Astrocyte (in vitro differentiated cells and primary cell): ENCODE results near the gene ANKRD26. TPM values are rescaled to one million over a fixed set of nuclear protein-coding genes. Genes with fewer than 3 reads are reported as not detected.
A peak's percentile ranks its signal among the peaks of the same experiment; 100 is the strongest.

ENCODE experiments used
- DNase-seq: peaks from one replicate; pipeline ENCODE4 v3.0.0-alpha.2; 2010; ENCODE audit warnings: low read depth
- FAIRE-seq: peaks from 2 replicates; lab custom pipeline; 2011; peaks lifted over from hg19 to GRCh38; lab: Jason Lieb, UNC
- H2AFZ ChIP-seq: 2 replicates; pipeline ENCODE4 v1.6.0; 2012; ENCODE audit warnings: low read depth, low read length, inconsistent platforms
- H3K27ac ChIP-seq: 2 replicates; pipeline ENCODE4 v1.5.1; 2011; ENCODE audit warnings: low read depth, low read length, inconsistent platforms
- H3K27me3 ChIP-seq: 2 replicates; pipeline ENCODE4 v1.6.0; 2011; ENCODE audit warnings: low read length, inconsistent platforms; ENCODE audit not compliant: insufficient read depth
- H3K36me3 ChIP-seq: 2 replicates; pipeline ENCODE4 v1.5.1; 2011; ENCODE audit warnings: low read length, inconsistent platforms; ENCODE audit not compliant: insufficient read depth
- H3K4me1 ChIP-seq: 2 replicates; pipeline ENCODE4 v1.5.1; 2011; ENCODE audit warnings: low read length, inconsistent platforms; ENCODE audit not compliant: insufficient read depth
- H3K4me2 ChIP-seq: 2 replicates; pipeline ENCODE4 v1.6.0; 2012; ENCODE audit warnings: low read length, inconsistent platforms
- H3K4me3 ChIP-seq: 2 replicates; pipeline ENCODE4 v1.5.1; 2011; ENCODE audit warnings: low read depth, mild to moderate bottlenecking, low read length, inconsistent platforms; ENCODE audit not compliant: insufficient read depth
- H3K79me2 ChIP-seq: 2 replicates; pipeline ENCODE4 v1.6.0; 2012; ENCODE audit warnings: mild to moderate bottlenecking, low read length, inconsistent platforms; ENCODE audit not compliant: insufficient read depth
- H3K9ac ChIP-seq: 2 replicates; pipeline ENCODE4 v1.6.0; 2012; ENCODE audit warnings: mild to moderate bottlenecking, low read length, inconsistent platforms
- H3K9me3 ChIP-seq: 2 replicates; pipeline ENCODE4 v1.5.1; 2012; ENCODE audit warnings: low read depth, mild to moderate bottlenecking, low read length, inconsistent platforms; ENCODE audit not compliant: insufficient read depth
- H4K20me1 ChIP-seq: 2 replicates; pipeline ENCODE4 v1.6.0; 2012; ENCODE audit warnings: low read length, inconsistent platforms; ENCODE audit not compliant: insufficient read depth
- H3K27ac Mint-ChIP-seq: one replicate; pipeline ENCODE4 v1.8.0; 2021; ENCODE audit warnings: mild to moderate bottlenecking, mixed read lengths; ENCODE audit not compliant: unreplicated experiment
- H3K27me3 Mint-ChIP-seq: one replicate; pipeline ENCODE4 v1.8.0; 2021; ENCODE audit warnings: low read depth, mixed read lengths; ENCODE audit not compliant: unreplicated experiment
- H3K36me3 Mint-ChIP-seq: one replicate; pipeline ENCODE4 v1.8.0; 2021; ENCODE audit warnings: low read depth, mixed read lengths; ENCODE audit not compliant: unreplicated experiment
- H3K4me1 Mint-ChIP-seq: one replicate; pipeline ENCODE4 v1.8.0; 2021; ENCODE audit warnings: low read depth, mixed read lengths; ENCODE audit not compliant: unreplicated experiment
- H3K4me3 Mint-ChIP-seq: one replicate; pipeline ENCODE4 v1.8.0; 2021; ENCODE audit warnings: mild to moderate bottlenecking, moderate library complexity, mixed read lengths; ENCODE audit not compliant: unreplicated experiment
- H3K9me3 Mint-ChIP-seq: one replicate; pipeline ENCODE4 v1.8.0; 2021; ENCODE audit warnings: mild to moderate bottlenecking, mixed read lengths; ENCODE audit not compliant: unreplicated experiment
- CTCF ChIP-seq: IDR thresholded peaks from 2 replicates; pipeline ENCODE4 v1.5.1; 2011; ENCODE audit warnings: low read depth, mild to moderate bottlenecking, inconsistent platforms, low read length, moderate library complexity; ENCODE audit not compliant: insufficient read depth
- EZH2 ChIP-seq: IDR thresholded peaks from 2 replicates; pipeline ENCODE4 v1.6.1; 2012; ENCODE audit warnings: mild to moderate bottlenecking, low read length, inconsistent platforms; ENCODE audit not compliant: insufficient read depth
- total RNA-seq: library from RNA; stranded (reverse); gene quantifications from 2 replicates; pipeline ENCODE4 v1.2.1, GENCODE V29; 2021

The ANKRD26 gene
- total RNA-seq, 1 donor from 2014 or later, result 7.7 TPM

GRCh38 chr10:27030060-27030459 is 70.2 kb downstream of the ANKRD26 start:
- TF ChIP-seq CTCF (no peak), EZH2 (no peak)
- no peaks in the 10 kb centered on the region for H3K9me3 ChIP-seq
- H3K4me3 ChIP-seq, result no peak overlapping the region
- no peaks in the 10 kb centered on the region for H3K9me3 Mint-ChIP-seq
- no peak overlapping the region for H3K4me3 Mint-ChIP-seq
- no peak overlapping the region for H3K27ac Mint-ChIP-seq
- no peaks in the 10 kb centered on the region for H3K79me2 ChIP-seq
- H3K4me1 Mint-ChIP-seq, result no peaks in the 10 kb centered on the region
- no peak overlapping the region for H3K9ac ChIP-seq
- H2AFZ ChIP-seq, result no peak overlapping the region
- FAIRE-seq (no peak), DNase-seq (peak; percentile 16)
- no peak overlapping the region for H3K27ac ChIP-seq
- peaks cover 9% of the 10 kb centered on the region for H3K36me3 ChIP-seq
- H3K27me3 ChIP-seq, result no peaks in the 10 kb centered on the region
- no peaks in the 10 kb centered on the region for H4K20me1 ChIP-seq
- H3K4me1 ChIP-seq, result no peaks in the 10 kb centered on the region
- no peak overlapping the region for H3K4me2 ChIP-seq
- H3K36me3 Mint-ChIP-seq, result peaks cover 2% of the 10 kb centered on the region
- no peaks in the 10 kb centered on the region for H3K27me3 Mint-ChIP-seq

- Histone ChIP-seq H3K36me3 (peaks cover 2% of the 10 kb centered on the region), H3K79me2 (no peaks in the 10 kb centered on the region), H3K4me2 (no peak overlapping the region), H3K9ac (no peak overlapping the region), H3K4me1 (no peaks in the 10 kb centered on the region), H3K9me3 (no peaks in the 10 kb centered on the region), H3K27ac (no peak overlapping the region), H3K27me3 (no peaks in the 10 kb centered on the region), H2AFZ (no peak overlapping the region), H3K4me3 (no peak overlapping the region), H4K20me1 (no peaks in the 10 kb centered on the region)
- no peaks in the 10 kb centered on the region for H3K27me3 Mint-ChIP-seq
- H3K9me3 Mint-ChIP-seq, result no peaks in the 10 kb centered on the region
- H3K4me1 Mint-ChIP-seq, result peaks cover 4% of the 10 kb centered on the region
- TF ChIP-seq CTCF, result no peak
- TF ChIP-seq EZH2, result no peak
- H3K36me3 Mint-ChIP-seq, result peaks cover 9% of the 10 kb centered on the region
- DNase-seq (no peak), FAIRE-seq (no peak)
- H3K4me3 Mint-ChIP-seq, result no peak overlapping the region
- H3K27ac Mint-ChIP-seq, result no peak overlapping the region
These were observed 78.2 kb downstream of the ANKRD26 start for GRCh38 chr10:27022048-27022447.

GRCh38 chr10:27020243-27020642 is 80.1 kb downstream of the ANKRD26 start:
- no peak for FAIRE-seq
- Histone ChIP-seq H3K4me3 (no peak overlapping the region), H3K36me3 (no peaks in the 10 kb centered on the region), H3K27me3 (no peaks in the 10 kb centered on the region), H3K9ac (no peak overlapping the region), H2AFZ (no peak overlapping the region), H3K27ac (no peak overlapping the region), H3K79me2 (no peaks in the 10 kb centered on the region), H3K4me2 (no peak overlapping the region), H3K4me1 (no peaks in the 10 kb centered on the region), H3K9me3 (no peaks in the 10 kb centered on the region), H4K20me1 (no peaks in the 10 kb centered on the region)
- Mint-ChIP-seq H3K36me3 (peaks cover 9% of the 10 kb centered on the region), H3K4me1 (peaks cover 4% of the 10 kb centered on the region), H3K27me3 (no peaks in the 10 kb centered on the region), H3K27ac (no peak overlapping the region), H3K4me3 (no peak overlapping the region), H3K9me3 (no peaks in the 10 kb centered on the region)
- TF ChIP-seq EZH2 (no peak), CTCF (no peak)
- DNase-seq, result no peak
